Left renal pelvis (tissue), 4 donors: ENCODE results near the gene KLF6. TPM values are rescaled to one million over a fixed set of nuclear protein-coding genes. Genes with fewer than 3 reads are reported as not detected.

ENCODE experiments used
- DNase-seq, 4 donors: peaks; one replicate each; pipeline ENCODE4 v3.0.0-alpha.2; 2013; ENCODE audit warnings: low read depth in 4 of 4, low spot score in 3 of 4
- polyA plus RNA-seq, 4 donors: library from polyadenylated mRNA; unstranded; fragments of 120-200 nt; gene quantifications; one replicate each; pipeline ENCODE4 v1.2.1, GENCODE V29; 2013; ENCODE audit not compliant: insufficient read length in 4 of 4

The KLF6 gene
- polyA plus RNA-seq, 4 donors = 43.5 to 177 (median 51.0) TPM

DNA sequence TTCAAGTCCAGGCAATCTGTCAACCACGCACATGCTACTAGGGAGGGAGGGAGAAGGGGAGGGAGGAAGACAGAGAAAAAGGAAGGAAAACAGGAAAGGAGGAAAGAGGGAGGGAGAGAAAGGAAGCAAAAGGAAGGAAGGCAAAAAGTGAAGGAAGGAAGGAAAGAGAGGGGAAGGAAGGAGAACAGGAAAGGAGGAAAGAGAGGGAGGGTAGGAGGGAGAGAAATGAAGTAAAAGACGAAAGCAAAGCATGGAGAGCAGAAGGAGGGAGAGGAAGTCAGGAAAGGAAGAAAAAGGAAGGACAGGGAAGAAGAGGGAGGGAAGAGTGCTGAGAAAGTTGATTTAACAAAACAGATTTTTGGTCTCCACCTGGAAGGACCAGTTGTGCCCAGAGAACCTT is 25.6 kb downstream of the KLF6 start:
- no peak for DNase-seq

DNA sequence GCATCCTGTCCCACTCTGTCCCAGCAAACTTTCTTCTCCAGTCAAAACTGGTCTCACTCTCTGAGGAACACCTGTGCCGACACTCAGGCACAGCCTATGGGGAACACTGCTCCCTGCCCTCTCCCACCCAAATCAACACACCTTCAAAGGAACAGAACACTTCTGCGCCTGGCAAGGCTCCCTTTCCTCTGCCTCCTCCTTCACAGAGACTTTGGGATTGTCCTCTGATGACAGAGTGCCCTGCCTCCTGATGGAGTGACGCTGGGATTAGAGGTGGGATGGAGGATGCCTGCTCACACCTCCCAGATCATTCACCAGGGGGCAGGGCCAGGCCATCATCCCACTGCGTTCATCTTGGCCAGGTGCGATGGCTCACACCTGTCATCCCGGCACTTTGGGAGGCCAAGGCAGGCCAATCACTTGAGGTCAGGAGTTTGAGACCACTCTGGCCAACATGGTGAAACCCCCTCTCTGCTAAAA is 26.5 kb downstream of the KLF6 start:
- no peak for DNase-seq

- no peak for DNase-seq
Measured at GRCh38 chr10:3757638-3758490, 27.1 kb downstream of the KLF6 start.

GRCh38 chr10:3757250-3757637 is 27.8 kb downstream of the KLF6 start:
- DNase-seq = no peak

DNA sequence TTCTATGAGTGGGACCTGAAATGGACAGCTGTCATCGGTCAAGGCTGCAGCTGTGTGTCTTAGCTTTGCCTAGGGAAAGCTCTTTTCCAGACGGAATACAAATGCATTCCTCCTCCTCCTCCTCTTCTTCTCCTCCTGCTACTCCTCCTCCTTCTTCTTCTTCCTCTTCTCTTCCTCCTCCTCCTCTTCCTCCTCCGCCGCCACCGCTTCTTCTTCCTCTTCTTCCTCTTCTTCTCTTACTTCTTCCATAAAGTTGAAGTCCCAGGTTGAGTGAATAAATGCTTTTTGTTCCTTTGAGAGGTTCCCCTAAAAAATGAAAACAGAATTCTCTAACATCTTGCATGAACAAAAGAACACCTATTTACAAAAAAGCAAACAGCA is 28.7 kb downstream of the KLF6 start:
- no peak for DNase-seq

DNA sequence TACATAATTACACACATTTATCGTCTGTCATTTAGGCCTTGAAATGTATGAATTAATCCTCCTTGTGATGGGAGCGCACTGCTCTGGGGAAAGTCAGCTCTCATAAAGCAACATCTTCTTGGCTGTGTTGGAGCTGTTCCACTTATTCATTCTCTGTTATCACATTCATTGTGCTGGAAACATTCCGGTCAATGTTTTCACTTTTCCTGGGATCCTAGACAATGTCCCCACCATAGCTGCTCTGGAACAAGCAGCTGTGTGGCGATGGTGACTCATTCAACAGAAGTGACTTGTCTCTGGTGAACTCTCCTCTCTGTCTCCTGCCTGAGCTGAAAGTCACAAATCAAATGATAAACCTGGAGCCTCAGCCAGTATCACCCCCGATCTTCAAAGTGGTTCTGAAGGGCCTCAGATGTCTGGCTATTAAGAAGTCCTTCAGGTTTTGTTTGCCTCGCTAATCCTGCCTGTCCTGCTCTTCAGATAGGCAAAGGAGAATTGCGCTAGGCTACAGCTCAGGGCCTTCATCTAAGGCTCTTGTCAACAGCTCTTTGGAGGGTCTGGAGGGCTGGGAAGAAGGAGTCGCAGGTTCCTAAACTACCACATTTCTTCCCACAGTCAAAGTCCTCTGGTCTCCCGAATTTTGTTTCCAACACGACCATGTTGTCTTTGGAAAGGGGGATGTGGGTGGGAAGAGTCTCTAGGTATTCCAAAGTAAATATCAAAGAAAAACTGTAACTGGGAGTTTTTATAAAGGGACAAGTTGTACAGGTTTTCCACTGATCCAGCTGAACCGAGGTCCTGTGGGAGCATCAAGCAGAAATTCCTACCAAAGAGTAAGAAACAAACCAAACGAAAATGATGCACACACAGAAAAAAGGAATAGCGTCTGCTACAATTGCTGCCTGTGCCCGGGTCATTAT is 29.3 kb downstream of the KLF6 start:
- no peak for DNase-seq

DNA sequence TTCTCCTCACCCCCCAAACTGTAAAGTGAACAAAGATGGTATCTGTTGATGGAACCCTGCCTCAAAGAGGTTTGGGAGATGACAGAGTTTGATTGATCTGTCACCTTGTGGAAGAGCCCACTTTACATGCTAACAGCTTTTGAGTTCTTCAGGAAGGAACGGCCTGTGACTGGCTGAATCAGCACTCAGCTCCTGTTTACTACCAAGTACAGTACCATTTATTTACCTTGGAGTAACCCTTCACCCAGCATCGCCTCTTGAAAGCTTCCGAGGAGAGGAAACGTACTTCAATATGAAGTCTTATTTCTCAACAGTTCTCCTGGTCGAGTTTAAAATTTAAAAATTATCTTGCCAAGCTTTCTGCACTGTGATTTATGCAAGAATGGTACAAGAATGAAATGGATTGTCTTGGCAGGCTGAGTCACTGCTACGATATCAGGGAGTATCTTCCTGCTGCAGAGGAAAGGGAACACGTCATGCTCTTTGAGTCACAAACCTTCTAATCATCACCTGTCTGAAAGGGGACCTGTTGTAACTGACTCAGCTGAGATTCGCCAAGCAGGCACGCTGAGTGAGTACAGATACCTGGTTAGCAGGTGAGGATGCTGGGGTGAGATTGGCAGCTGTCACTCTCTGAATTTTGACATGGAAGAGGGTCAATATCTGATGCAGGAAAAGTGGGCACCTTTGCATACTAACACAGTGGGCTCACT is 30.1 kb downstream of the KLF6 start:
- no peak for DNase-seq

DNA sequence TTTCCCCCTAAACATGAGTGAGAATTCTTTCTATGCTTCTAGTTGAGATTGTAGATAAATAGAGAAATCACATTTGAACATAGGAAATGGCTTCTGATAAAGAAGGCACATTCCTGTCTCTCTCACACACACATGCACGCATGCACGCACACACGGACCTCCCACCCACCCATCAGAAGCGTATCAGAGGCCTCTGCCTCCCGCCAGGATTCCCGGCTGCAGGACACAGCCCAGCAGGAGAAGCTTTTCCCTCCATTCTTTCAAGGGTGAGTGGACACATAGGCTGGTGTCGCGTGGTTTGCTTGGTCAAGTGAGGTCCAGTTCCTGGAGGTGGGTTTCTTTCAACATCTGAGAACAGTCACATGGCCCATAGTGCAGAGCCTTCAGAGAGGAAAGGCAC is 34.2 kb downstream of the KLF6 start:
- no peak for DNase-seq

DNA sequence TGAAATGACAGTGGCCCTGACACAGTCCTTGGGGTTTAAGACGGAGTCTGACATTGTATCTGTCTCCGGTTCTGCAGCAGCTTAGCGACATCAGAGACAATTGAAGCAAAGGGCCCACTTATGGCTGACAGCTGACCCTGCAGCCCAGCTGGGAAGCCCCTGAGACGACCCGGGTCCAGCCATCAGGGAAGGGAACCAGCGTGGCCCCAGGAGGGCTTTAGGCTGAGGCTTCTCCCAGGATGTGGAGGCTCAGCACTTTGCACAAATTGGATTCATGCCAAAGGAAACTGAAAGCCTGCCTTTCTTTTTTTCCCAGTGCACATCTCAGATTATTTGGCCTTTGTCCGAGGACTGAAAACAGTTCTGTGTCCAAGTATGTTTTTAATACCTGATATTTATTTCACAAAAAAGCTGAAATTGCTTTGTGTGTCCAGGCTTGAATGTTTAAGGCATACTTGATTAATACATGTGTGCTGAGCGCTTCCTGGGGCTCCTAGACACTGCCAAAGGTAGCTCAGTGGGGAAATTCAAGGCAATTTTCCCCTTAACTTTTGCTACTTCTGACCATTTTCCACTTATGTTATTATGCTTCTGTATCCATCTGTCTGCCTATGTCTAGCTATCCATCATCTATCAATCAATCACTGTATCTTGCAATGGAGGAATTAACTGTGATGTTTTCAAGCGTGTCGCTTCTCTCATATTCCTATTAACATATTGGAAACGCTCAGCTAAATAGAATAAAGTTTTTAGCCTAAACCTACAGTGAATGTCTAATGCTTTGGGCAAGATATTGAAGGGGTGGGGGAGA is 34.8 kb downstream of the KLF6 start:
- no peak for DNase-seq

GRCh38 chr10:3749600-3749999 is 35.4 kb downstream of the KLF6 start:
- DNase-seq = no peak

DNA sequence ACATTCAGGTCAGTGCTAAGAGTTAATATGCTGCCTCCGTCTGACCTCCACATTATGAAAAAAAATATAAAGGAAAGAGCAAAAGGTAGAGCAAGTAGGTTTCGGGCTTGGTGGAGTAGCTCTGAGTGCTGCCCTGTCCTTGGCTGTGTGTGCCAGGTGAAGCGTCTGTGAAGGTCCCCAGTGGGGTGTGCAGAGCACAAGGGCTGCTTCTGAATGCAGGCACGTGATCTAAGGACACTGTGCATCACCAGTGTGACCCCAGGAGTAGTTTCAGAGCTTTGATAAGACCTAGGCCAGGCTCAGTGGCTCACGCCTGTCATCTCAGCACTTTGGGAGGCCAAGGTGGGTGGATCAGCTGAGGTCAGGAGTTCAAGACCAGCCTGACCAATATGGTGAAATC is 36.0 kb downstream of the KLF6 start:
- DNase-seq = no peak

- no peak for DNase-seq
Measured at GRCh38 chr10:3748484-3748883, 36.5 kb downstream of the KLF6 start.

- no peak for DNase-seq
Measured at GRCh38 chr10:3747984-3748383, 37.0 kb downstream of the KLF6 start.

DNA sequence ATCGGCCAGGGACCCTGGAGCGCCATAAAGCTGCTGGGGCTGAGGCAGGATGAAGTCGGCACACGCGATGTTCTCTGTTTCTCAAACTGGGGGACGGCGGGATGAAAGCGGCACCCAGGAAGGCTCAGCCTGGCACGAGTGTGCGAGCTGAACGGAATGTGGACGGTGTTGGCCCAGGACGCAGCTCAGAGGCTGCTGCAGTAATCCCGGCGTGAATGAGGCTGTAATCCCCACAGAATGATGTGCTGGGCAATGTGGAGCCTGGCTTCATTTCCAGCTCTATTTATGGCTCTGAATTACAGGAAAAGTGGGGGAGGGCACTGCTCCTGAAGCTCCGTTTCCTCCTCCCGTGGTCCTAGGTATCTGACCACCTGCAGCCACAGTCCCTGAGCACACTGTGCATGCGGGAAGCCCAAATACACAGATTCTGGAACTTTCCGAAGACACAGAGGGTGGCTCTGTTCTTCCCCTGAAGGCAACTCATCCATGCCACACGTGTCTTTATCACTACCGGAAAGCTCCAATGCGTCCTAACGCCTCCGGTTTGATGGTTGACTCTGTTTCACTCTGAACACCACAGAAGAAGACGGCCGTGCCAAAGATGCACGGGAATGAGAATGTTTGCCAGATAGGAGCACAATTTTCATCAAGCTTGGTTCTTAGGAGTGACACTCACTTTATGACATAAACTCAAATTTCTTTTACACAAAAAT is 37.6 kb downstream of the KLF6 start:
- DNase-seq = no peak

DNA sequence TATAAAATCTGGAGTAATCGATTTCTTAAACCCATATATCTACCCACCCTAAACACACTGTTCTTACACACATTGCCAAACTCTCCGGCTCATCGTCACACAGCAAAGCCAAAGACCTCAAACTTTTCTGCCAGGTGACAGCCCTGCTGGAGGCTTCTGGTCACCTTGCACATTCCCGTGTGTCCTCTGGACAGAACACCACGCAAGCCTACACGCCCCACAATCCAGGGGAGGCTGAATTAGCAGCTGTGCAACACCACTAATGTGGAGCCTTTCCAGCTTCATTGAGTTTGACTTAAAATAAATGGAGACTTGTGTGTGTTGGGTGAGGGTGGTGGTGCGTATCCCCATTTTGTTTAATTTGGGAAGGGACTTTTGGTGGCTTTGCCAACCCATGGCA is 38.4 kb downstream of the KLF6 start:
- DNase-seq = no peak

DNA sequence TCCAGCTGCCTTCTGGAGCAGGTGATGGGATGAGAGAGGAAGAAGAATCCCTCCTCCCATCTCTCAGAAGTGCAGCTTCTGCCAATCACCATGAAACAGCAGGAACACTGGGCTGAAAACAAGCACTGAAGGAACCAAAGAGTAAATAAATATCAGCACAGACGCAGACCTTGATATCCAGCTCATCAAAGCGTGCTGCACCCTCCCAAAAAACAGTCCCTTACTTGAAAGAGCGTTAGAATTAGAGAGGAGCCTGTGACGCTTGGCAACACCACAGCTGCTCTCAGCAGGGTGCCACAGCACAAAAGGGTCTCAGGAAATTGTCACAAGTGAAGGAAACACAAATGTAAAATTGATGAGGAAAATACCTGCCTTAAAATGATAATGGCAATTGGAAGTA is 39.5 kb downstream of the KLF6 start:
- DNase-seq = no peak

- DNase-seq = no peak
Measured at GRCh38 chr10:3741688-3742461, 43.1 kb downstream of the KLF6 start.

DNA sequence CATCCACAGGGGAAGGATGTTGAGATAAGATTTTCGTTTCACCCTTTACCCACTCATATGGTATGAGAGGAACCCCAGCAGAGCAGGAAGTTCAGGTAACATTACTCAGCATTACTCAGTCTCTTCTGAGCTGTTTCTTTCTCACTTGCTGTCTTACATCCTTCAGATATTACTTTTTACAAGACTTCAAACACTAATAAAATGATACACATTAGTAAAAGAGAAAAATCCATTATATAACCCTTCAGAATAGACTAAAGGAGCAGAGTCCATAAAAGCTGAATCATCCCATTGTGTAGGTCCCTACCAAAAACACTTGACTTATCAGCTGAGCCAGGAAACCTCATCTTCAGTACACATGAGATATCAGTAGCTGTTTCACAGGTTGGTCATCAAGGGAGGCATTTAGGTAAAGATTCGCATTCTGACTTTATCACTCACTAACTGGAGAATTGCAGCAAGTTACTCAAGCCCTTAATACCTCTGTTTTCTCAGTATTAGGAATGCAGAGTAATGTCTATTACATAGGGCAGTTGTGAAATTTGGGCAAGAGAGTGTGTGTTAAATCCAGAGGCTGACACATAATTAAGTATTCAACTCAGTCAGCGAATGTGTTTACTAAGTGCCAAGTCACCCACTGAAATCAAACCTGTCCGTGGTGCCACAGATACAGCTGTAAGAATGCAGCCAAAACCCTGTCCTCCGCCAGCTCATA is 44.7 kb downstream of the KLF6 start:
- no peak for DNase-seq
